Mesodermal cell (in vitro differentiated cells): Measurements from ENCODE around the gene TARDBP.
"Not testable (repeated sequence)": the region's sequence is repeated elsewhere in the genome, so short reads cannot be mapped to it uniquely, and the experiment has no call there.

Experiments
- H3K27ac ChIP-seq: 2 replicates; pipeline ENCODE4 v1.7.0; 2013; ENCODE audit warnings: mild to moderate bottlenecking, low read depth, low read length, moderate library complexity; ENCODE audit not compliant: severe bottlenecking
- H3K36me3 ChIP-seq: 2 replicates; pipeline ENCODE4 v1.7.1; 2013; ENCODE audit warnings: mild to moderate bottlenecking, low read length, moderate library complexity; ENCODE audit not compliant: control insufficient read depth, insufficient read depth
- H3K4me1 ChIP-seq: one replicate; pipeline ENCODE4 v1.7.1; 2013; ENCODE audit warnings: mild to moderate bottlenecking, low read length; ENCODE audit not compliant: insufficient read depth, control insufficient read depth, poor library complexity, severe bottlenecking
- H3K4me3 ChIP-seq: 2 replicates; pipeline ENCODE4 v1.7.0; 2013; ENCODE audit warnings: low read length, control low read depth, mild to moderate bottlenecking; ENCODE audit not compliant: insufficient read depth, poor library complexity, severe bottlenecking; ENCODE audit errors: extremely low read depth
- H3K9me3 ChIP-seq: 2 replicates; pipeline ENCODE4 v1.7.1; 2013; ENCODE audit warnings: mild to moderate bottlenecking, low read length, moderate library complexity; ENCODE audit not compliant: control insufficient read depth
- WGBS, 2 experiments: methylation state at CpG; one replicate each; pipeline ENCODE4 v1.1.5; 2013; ENCODE audit warnings: missing lambda C conversion rate in 2 of 2; ENCODE audit not compliant: insufficient coverage in 2 of 2; 5-methylcytosine and 5-hydroxymethylcytosine counted together

The TARDBP gene

GRCh38 chr1:11061652-11062365 lies 49.4 kb downstream of the TARDBP start:
- Histone ChIP-seq H3K4me1 (peaks cover 14% of the 10 kb centered on the region), H3K36me3 (peaks cover 53% of the 10 kb centered on the region), H3K27ac (no peak overlapping the region), H3K9me3 (no peaks in the 10 kb centered on the region), H3K4me3 (no peak overlapping the region)
- WGBS, 2 experiments, result 94 to 98% methylated on average over 4 of the region's 5 CpGs

- Histone ChIP-seq H3K4me3 (no peak overlapping the region), H3K27ac (no peak overlapping the region), H3K9me3 (no peaks in the 10 kb centered on the region), H3K4me1 (peaks cover 14% of the 10 kb centered on the region), H3K36me3 (peaks cover 49% of the 10 kb centered on the region)
- 88 to 100% methylated on average over 1 to 3 of the region's 3 CpGs for WGBS, 2 experiments
These were observed 50.5 kb downstream of the TARDBP start for GRCh38 chr1:11062965-11063401.

GRCh38 chr1:11063937-11064537 lies 51.6 kb downstream of the TARDBP start:
- H3K9me3 ChIP-seq, H3K4me1 ChIP-seq, H3K4me3 ChIP-seq, H3K27ac ChIP-seq: not testable (repeated sequence)
- 93% methylated on average over 16 of the region's 18 CpGs for WGBS, 2 experiments
- peaks cover 55% of the 10 kb centered on the region for H3K36me3 ChIP-seq

DNA sequence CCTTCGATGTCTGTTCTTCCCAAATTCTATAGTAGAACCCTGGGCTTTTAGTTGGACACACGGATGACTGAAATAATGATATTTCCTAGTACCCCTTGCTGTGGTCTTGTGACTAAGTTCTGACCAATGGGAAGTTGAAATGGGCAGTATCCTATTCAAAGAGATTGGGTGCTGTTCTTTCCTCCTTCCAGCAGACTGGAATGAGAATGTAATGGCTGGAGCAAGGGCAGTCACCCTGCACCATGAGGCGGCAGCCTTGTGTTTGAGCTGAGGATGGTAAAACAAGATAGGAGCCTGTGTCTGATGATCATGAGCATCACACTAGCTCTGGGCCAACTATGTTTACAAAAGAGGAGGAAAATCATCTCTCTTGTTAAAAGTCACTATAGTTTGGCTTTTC lies 52.5 kb downstream of the TARDBP start:
- 94 to 100% methylated on average over 2 to 3 of the region's 3 CpGs for WGBS, 2 experiments

DNA sequence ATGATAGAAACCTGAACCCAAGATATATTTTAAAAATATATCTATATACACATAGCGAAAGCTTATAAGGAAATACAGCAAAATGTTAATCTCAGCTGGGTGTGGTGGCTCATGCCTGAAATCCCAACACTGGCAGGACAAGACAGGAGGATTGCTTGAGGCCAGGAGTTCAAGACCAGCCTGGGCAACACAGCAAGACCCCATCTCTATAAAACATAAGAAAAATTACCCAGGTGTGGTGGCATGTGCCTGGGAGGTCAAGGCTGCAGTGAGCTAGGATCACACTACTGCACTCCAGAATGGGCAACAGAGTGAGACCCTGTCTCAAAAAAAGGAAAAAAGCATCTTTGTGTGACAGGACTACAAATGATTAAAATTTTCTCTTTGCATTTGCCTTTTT lies 53.3 kb downstream of the TARDBP start:
- Histone ChIP-seq H3K4me1 (peaks cover 6% of the 10 kb centered on the region), H3K27ac (no peak overlapping the region), H3K4me3 (no peak overlapping the region), H3K36me3 (peaks cover 72% of the 10 kb centered on the region), H3K9me3 (no peaks in the 10 kb centered on the region)
- no CpG with 5 or more reads among the region's 1 CpG for WGBS, 2 experiments

More for the DNA sequence above, 52.5 kb downstream of the TARDBP start:
- Histone ChIP-seq H3K4me1 (peaks cover 6% of the 10 kb centered on the region), H3K9me3 (no peaks in the 10 kb centered on the region), H3K36me3 (peaks cover 64% of the 10 kb centered on the region), H3K27ac (no peak overlapping the region), H3K4me3 (no peak overlapping the region)

- no peak overlapping the region for H3K27ac ChIP-seq
- peaks cover 91% of the 10 kb centered on the region for H3K36me3 ChIP-seq
- H3K9me3 ChIP-seq, result no peaks in the 10 kb centered on the region
- H3K4me1 ChIP-seq, result no peaks in the 10 kb centered on the region
- 95 to 98% methylated on average over 13 to 18 of the region's 18 CpGs for WGBS, 2 experiments
- H3K4me3 ChIP-seq, result no peak overlapping the region
These were observed 55.5 kb downstream of the TARDBP start for GRCh38 chr1:11067716-11068599.

DNA sequence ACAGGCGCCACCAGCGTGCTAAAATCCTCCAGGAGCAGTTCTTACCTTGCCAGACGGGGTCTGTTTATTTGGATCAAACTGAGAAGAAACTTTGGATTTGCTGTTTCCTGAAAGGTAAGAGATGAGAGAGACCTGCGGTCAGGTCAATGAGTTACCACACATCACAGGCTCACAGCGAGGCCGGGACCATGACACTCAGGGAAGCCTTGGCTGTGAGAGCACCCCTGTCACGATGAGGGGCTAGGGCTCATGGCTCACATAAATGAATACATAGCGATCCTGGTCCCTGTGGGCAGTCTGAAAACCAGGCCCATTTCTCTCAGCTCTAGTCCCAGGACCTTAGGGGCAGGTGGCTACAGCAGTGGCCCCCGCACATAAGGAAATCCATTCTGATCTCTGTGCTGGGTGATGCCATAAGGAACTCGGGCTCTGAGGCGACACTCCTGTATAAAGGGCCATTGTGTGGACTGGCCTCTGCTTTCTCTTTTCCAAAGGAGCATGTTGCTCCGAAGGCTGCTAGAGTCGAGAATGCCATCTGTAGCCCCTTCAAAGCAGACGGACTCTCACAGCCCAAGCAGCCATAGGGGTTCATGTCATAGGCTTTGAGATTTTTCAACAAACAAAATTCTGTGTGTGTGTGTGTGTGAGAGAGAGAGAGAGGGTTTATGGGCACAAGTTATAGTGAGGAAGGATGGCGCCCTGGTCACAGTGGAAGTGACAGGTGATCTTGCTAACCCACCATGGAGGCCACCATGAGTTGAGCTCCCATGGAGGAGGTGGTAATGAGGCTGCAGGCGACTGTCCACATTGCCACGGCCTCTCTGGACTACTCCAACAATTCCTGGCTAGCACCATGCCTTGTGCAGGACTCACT lies 56.4 kb downstream of the TARDBP start:
- Histone ChIP-seq H3K27ac (no peak overlapping the region), H3K9me3 (no peaks in the 10 kb centered on the region), H3K36me3 (peaks cover 91% of the 10 kb centered on the region), H3K4me3 (no peak overlapping the region), H3K4me1 (no peaks in the 10 kb centered on the region)
- 96% methylated on average over 14 to 17 of the region's 17 CpGs for WGBS, 2 experiments

- WGBS, 2 experiments, result 97 to 98% methylated on average over 5 to 6 of the region's 11 CpGs
These were observed 58.4 kb downstream of the TARDBP start for GRCh38 chr1:11070876-11071275.

GRCh38 chr1:11071463-11072215 lies 59.2 kb downstream of the TARDBP start:
- H3K27ac ChIP-seq, result no peak overlapping the region
- no peaks in the 10 kb centered on the region for H3K9me3 ChIP-seq
- no peaks in the 10 kb centered on the region for H3K4me1 ChIP-seq
- no peak overlapping the region for H3K4me3 ChIP-seq
- 93 to 94% methylated on average over 10 to 14 of the region's 15 CpGs for WGBS, 2 experiments
- H3K36me3 ChIP-seq, result peaks cover 96% of the 10 kb centered on the region

More at GRCh38 chr1:11070876-11071275, 58.4 kb downstream of the TARDBP start:
- no peaks in the 10 kb centered on the region for H3K9me3 ChIP-seq
- no peak overlapping the region for H3K4me3 ChIP-seq
- H3K27ac ChIP-seq, result no peak overlapping the region
- peaks cover 96% of the 10 kb centered on the region for H3K36me3 ChIP-seq
- no peaks in the 10 kb centered on the region for H3K4me1 ChIP-seq
